Epidermal melanocyte (primary cell): ENCODE data around the gene ERC1.
"Not testable (repeated sequence)": the region's sequence is repeated elsewhere in the genome, so short reads cannot be mapped to it uniquely, and the experiment has no call there.

Experiments used
- DNase-seq: peaks from one replicate; pipeline ENCODE4 v3.0.0; 2011; ENCODE audit warnings: low spot score; ENCODE audit not compliant: insufficient read length

ERC1 gene

GRCh38 chr12:1022032-1022970 is 31.3 kb downstream of the ERC1 start:
- DNase-seq, result no peak

GRCh38 chr12:1030779-1031178 is 39.8 kb downstream of the ERC1 start:
- no peak for DNase-seq

GRCh38 chr12:1034243-1034642 is 43.2 kb downstream of the ERC1 start:
- no peak for DNase-seq

GRCh38 chr12:1034751-1035457 is 43.9 kb downstream of the ERC1 start:
- no peak for DNase-seq

- DNase-seq, result no peak
These were observed 50.5 kb downstream of the ERC1 start for GRCh38 chr12:1041478-1041877.

GRCh38 chr12:1044199-1044598 is 53.2 kb downstream of the ERC1 start:
- DNase-seq, result no peak

GRCh38 chr12:1044696-1045095 is 53.7 kb downstream of the ERC1 start:
- DNase-seq, result no peak

- no peak for DNase-seq
These were observed 55.7 kb downstream of the ERC1 start for GRCh38 chr12:1046727-1047126.

- peak; percentile 17 for DNase-seq
These were observed 57.1 kb downstream of the ERC1 start for GRCh38 chr12:1047898-1048660.

- DNase-seq, result no peak
These were observed 59.2 kb downstream of the ERC1 start for GRCh38 chr12:1050059-1050707.

- not testable (repeated sequence) for DNase-seq
These were observed 60.6 kb downstream of the ERC1 start for GRCh38 chr12:1051672-1052071.

- DNase-seq, result no peak
These were observed 62.7 kb downstream of the ERC1 start for GRCh38 chr12:1053690-1054089.

GRCh38 chr12:1054117-1054870 is 63.3 kb downstream of the ERC1 start:
- DNase-seq, result no peak

- DNase-seq, result no peak
These were observed 65.4 kb downstream of the ERC1 start for GRCh38 chr12:1056390-1056789.

- DNase-seq, result no peak
These were observed 67.4 kb downstream of the ERC1 start for GRCh38 chr12:1058423-1058822.

- no peak for DNase-seq
These were observed 68.1 kb downstream of the ERC1 start for GRCh38 chr12:1059162-1059561.

- DNase-seq, result no peak
These were observed 72.8 kb downstream of the ERC1 start for GRCh38 chr12:1063852-1064251.

- DNase-seq, result no peak
These were observed 73.3 kb downstream of the ERC1 start for GRCh38 chr12:1064317-1064716.

GRCh38 chr12:1065629-1066028 is 74.6 kb downstream of the ERC1 start:
- DNase-seq, result no peak

GRCh38 chr12:1069846-1070245 is 78.8 kb downstream of the ERC1 start:
- DNase-seq, result no peak

GRCh38 chr12:1071182-1071581 is 80.2 kb downstream of the ERC1 start:
- DNase-seq, result no peak
